DND-41 (cell line): ENCODE results near the gene SLC16A10.

Source experiments
- CTCF ChIP-seq: IDR thresholded peaks from 2 replicates; pipeline ENCODE4 v1.5.1; 2012; ENCODE audit warnings: borderline replicate concordance, low read length, moderate library complexity, mild to moderate bottlenecking; ENCODE audit not compliant: poor library complexity, severe bottlenecking; ENCODE audit errors: extremely low read depth
- EZH2 ChIP-seq: IDR thresholded peaks from 3 replicates; pipeline ENCODE4 v1.6.1; 2012; ENCODE audit warnings: borderline replicate concordance, low read depth, mild to moderate bottlenecking, moderate library complexity, low read length, inconsistent platforms; ENCODE audit not compliant: severe bottlenecking

- TF ChIP-seq CTCF: no peak
- no peak for TF ChIP-seq EZH2
Measured at GRCh38 chr6:111265842-111266241, 178.5 kb downstream of the SLC16A10 start.
